ENCODE measurements around the gene NEDD9. TPM values are rescaled to one million over a fixed set of nuclear protein-coding genes. Genes with fewer than 3 reads are reported as not detected.

Gene NEDD9
- total and polyA plus RNA-seq, 4 donors, result 11.3 to 252 (median 38.4) TPM

- Histone ChIP-seq H3K4me3 (ENCODE audit: low read length in 2 of 2) (no peak overlapping the region), H3K36me3 (ENCODE audit: control insufficient read depth in 1 of 2, insufficient read depth in 2 of 2, low read length in 1 of 2) (no peaks in the 10 kb centered on the region), H3K4me1 (ENCODE audit: control insufficient read depth in 1 of 2, insufficient read depth in 2 of 2, low read length in 2 of 2) (no peaks in the 10 kb centered on the region), H3K9me3 (ENCODE audit: control insufficient read depth, low read length) (no peaks in the 10 kb centered on the region), H3K27me3 (ENCODE audit: control insufficient read depth in 1 of 2, insufficient read depth in 2 of 2, low read length in 1 of 2) (no peaks in the 10 kb centered on the region), H3K27ac (ENCODE audit: low read depth in 1 of 2, low read length in 2 of 2) (no peak overlapping the region)
- ATAC-seq (ENCODE audit: low FRiP score) (no peak), DNase-seq (no peak)
- intact Hi-C loops (cut with DNase I), result no loop called here
- 94 to 95% methylated on average over 1 of the region's 1 CpG for WGBS, 2 donors
Observed at GRCh38 chr6:11151488-11151887, 81.0 kb downstream of the NEDD9 start.

DNA sequence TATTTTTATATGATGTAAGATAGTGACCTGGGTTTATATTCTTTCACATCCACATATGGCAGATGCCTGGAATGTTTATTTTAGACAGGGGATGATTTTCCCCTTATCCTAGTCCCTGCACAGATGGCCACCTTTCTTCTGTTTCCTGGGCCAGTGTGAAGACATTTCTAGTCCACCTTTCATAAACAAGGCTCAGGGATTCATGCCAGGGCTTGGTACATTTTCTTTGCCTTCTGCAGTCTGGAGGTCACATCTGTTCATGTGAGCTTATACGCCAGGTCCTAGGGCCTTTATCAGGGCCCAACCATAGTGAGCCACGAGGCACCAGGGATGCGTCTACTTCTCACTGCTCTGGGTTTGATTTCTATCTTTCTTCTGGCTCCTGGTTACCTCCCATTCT, 82.9 kb downstream of the NEDD9 start:
- no peak for ATAC-seq (ENCODE audit: low FRiP score)
- 93 to 96% methylated on average over 3 of the region's 3 CpGs for WGBS, 2 donors

GRCh38 chr6:11146117-11146826, 86.2 kb downstream of the NEDD9 start:
- no peak overlapping the region for H3K4me3 ChIP-seq (ENCODE audit: low read length in 2 of 2)
- H3K27ac ChIP-seq (ENCODE audit: low read depth in 1 of 2, low read length in 2 of 2), result no peak overlapping the region
- no peaks in the 10 kb centered on the region for H3K4me1 ChIP-seq (ENCODE audit: control insufficient read depth in 1 of 2, insufficient read depth in 2 of 2, low read length in 2 of 2)
- no peaks in the 10 kb centered on the region for H3K36me3 ChIP-seq (ENCODE audit: control insufficient read depth in 1 of 2, insufficient read depth in 2 of 2, low read length in 1 of 2)
- intact Hi-C loops (cut with DNase I), result no loop called here
- H3K9me3 ChIP-seq (ENCODE audit: control insufficient read depth, low read length), result no peaks in the 10 kb centered on the region
- no peak for DNase-seq
- ATAC-seq (ENCODE audit: low FRiP score), result no peak
- no peaks in the 10 kb centered on the region for H3K27me3 ChIP-seq (ENCODE audit: control insufficient read depth in 1 of 2, insufficient read depth in 2 of 2, low read length in 1 of 2)
- WGBS, 2 donors, result 96% methylated on average over 4 of the region's 4 CpGs

More for the DNA sequence above, 82.9 kb downstream of the NEDD9 start:
- DNase-seq, result no peak
- no peaks in the 10 kb centered on the region for H3K36me3 ChIP-seq (ENCODE audit: control insufficient read depth in 1 of 2, insufficient read depth in 2 of 2, low read length in 1 of 2)
- H3K9me3 ChIP-seq (ENCODE audit: control insufficient read depth, low read length), result no peaks in the 10 kb centered on the region
- H3K4me1 ChIP-seq (ENCODE audit: control insufficient read depth in 1 of 2, insufficient read depth in 2 of 2, low read length in 2 of 2), result no peaks in the 10 kb centered on the region
- no peak overlapping the region for H3K4me3 ChIP-seq (ENCODE audit: low read length in 2 of 2)
- H3K27ac ChIP-seq (ENCODE audit: low read depth in 1 of 2, low read length in 2 of 2), result no peak overlapping the region
- H3K27me3 ChIP-seq (ENCODE audit: control insufficient read depth in 1 of 2, insufficient read depth in 2 of 2, low read length in 1 of 2), result no peaks in the 10 kb centered on the region
- intact Hi-C loops (cut with DNase I), result no loop called here

DNA sequence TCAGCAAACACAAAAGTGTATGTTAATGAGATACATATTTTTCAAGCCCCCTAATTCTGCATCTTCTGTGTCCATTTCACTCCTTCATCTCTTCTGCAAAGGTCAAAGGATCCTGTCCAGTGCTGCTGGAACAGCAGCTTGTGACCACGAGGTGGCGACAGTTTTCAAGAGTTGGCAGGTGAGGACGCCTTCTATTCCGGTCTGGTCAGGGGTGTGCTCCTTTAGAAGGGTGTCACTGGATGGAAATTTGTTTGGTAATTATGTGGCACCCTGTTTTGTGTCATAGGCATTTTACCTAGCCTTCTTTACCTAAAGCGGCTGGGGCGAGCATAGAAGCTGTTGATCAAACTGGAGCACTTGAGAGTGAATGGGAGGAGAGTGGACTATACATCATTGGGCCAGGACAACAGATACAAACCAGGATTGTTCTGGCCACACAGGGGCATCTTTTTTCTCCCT, 88.0 kb downstream of the NEDD9 start:
- H3K36me3 ChIP-seq (ENCODE audit: control insufficient read depth in 1 of 2, insufficient read depth in 2 of 2, low read length in 1 of 2), result no peaks in the 10 kb centered on the region
- no peak overlapping the region for H3K4me3 ChIP-seq (ENCODE audit: low read length in 2 of 2)
- DNase-seq, result peak; percentile 85 to 91
- WGBS, 2 donors, result 14 to 20% methylated on average over 6 of the region's 6 CpGs
- H3K27ac ChIP-seq (ENCODE audit: low read depth in 1 of 2, low read length in 2 of 2), result no peak overlapping the region
- H3K27me3 ChIP-seq (ENCODE audit: control insufficient read depth in 1 of 2, insufficient read depth in 2 of 2, low read length in 1 of 2), result no peaks in the 10 kb centered on the region
- no peaks in the 10 kb centered on the region for H3K4me1 ChIP-seq (ENCODE audit: control insufficient read depth in 1 of 2, insufficient read depth in 2 of 2, low read length in 2 of 2)
- intact Hi-C loops (cut with DNase I), result loop anchor here (1.0 to 5.0 kb wide), 2 partner anchors 352 to 433 kb away; no protein-coding TSS in a partner anchor
- ATAC-seq (ENCODE audit: low FRiP score), result peak; percentile 89
- H3K9me3 ChIP-seq (ENCODE audit: control insufficient read depth, low read length), result no peaks in the 10 kb centered on the region

GRCh38 chr6:11143394-11144371, 88.8 kb downstream of the NEDD9 start:
- H3K36me3 ChIP-seq (ENCODE audit: control insufficient read depth in 1 of 2, insufficient read depth in 2 of 2, low read length in 1 of 2), result no peaks in the 10 kb centered on the region
- DNase-seq (peak; percentile 81 to 84), ATAC-seq (ENCODE audit: low FRiP score) (no peak)
- no peak overlapping the region for H3K27ac ChIP-seq (ENCODE audit: low read depth in 1 of 2, low read length in 2 of 2)
- WGBS, 2 donors, result 90 to 94% methylated on average over 10 of the region's 10 CpGs
- no peaks in the 10 kb centered on the region for H3K4me1 ChIP-seq (ENCODE audit: control insufficient read depth in 1 of 2, insufficient read depth in 2 of 2, low read length in 2 of 2)
- no peaks in the 10 kb centered on the region for H3K9me3 ChIP-seq (ENCODE audit: control insufficient read depth, low read length)
- no peak overlapping the region for H3K4me3 ChIP-seq (ENCODE audit: low read length in 2 of 2)
- intact Hi-C loops (cut with DNase I), result loop anchor here (1.0 to 5.0 kb wide), 2 partner anchors 353 to 434 kb away; no protein-coding TSS in a partner anchor
- H3K27me3 ChIP-seq (ENCODE audit: control insufficient read depth in 1 of 2, insufficient read depth in 2 of 2, low read length in 1 of 2), result no peaks in the 10 kb centered on the region

DNA sequence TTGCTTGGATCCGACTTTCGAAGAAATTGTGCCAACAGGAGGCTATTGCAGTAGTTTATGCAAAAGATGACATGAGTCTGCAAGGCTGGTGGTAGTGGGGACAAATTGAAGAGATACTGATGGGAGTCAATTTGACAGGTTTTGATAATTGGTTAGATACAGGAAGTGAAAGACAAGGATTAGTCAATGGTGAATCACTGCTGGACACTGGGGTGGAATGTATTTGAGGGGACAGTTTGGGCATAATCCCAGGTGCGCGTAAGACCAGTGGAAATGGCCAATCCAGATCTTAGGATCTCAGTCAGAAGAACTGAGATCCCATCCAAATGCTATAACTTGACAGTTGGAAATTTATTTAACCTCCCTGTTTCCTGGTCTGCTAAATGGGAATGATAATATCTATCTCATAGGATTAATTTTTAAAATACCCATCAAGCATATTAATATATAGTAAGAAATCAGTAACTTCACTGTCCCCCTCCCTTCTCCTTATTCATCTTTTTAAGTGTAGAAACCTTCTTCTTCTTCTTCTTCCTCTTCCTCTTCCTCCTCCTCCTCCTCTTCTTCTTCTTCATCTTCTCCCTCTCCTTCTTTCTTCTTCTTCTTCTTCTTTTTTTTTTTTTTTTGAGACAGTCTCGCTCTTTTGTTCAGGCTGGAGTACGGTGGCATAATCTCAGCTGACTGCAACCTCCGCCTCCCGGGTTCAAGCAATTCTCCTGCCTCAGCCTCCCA, 90.0 kb downstream of the NEDD9 start:
- WGBS, 2 donors, result 94 to 96% methylated on average over 8 of the region's 8 CpGs

GRCh38 chr6:11141295-11141694, 91.2 kb downstream of the NEDD9 start:
- H3K27me3 ChIP-seq (ENCODE audit: control insufficient read depth in 1 of 2, insufficient read depth in 2 of 2, low read length in 1 of 2), result no peaks in the 10 kb centered on the region
- WGBS, 2 donors, result 83 to 91% methylated on average over 3 of the region's 3 CpGs
- H3K4me3 ChIP-seq (ENCODE audit: low read length in 2 of 2), result no peak overlapping the region
- DNase-seq (no peak), ATAC-seq (ENCODE audit: low FRiP score) (no peak)
- H3K27ac ChIP-seq (ENCODE audit: low read depth in 1 of 2, low read length in 2 of 2), result no peak overlapping the region
- H3K36me3 ChIP-seq (ENCODE audit: control insufficient read depth in 1 of 2, insufficient read depth in 2 of 2, low read length in 1 of 2), result no peaks in the 10 kb centered on the region
- no peaks in the 10 kb centered on the region for H3K9me3 ChIP-seq (ENCODE audit: control insufficient read depth, low read length)
- intact Hi-C loops (cut with DNase I), result loop anchor here (5.0 kb wide), 1 partner anchor 436 kb away; no protein-coding TSS in a partner anchor
- no peaks in the 10 kb centered on the region for H3K4me1 ChIP-seq (ENCODE audit: control insufficient read depth in 1 of 2, insufficient read depth in 2 of 2, low read length in 2 of 2)

More for the DNA sequence above, 90.0 kb downstream of the NEDD9 start:
- no peak overlapping the region for H3K27ac ChIP-seq (ENCODE audit: low read depth in 1 of 2, low read length in 2 of 2)
- H3K36me3 ChIP-seq (ENCODE audit: control insufficient read depth in 1 of 2, insufficient read depth in 2 of 2, low read length in 1 of 2), result no peaks in the 10 kb centered on the region
- no peak for ATAC-seq (ENCODE audit: low FRiP score)
- intact Hi-C loops (cut with DNase I), result loop anchor here (5.0 kb wide), 1 partner anchor 435 kb away; no protein-coding TSS in a partner anchor
- H3K27me3 ChIP-seq (ENCODE audit: control insufficient read depth in 1 of 2, insufficient read depth in 2 of 2, low read length in 1 of 2), result no peaks in the 10 kb centered on the region
- no peak for DNase-seq
- H3K4me1 ChIP-seq (ENCODE audit: control insufficient read depth in 1 of 2, insufficient read depth in 2 of 2, low read length in 2 of 2), result no peaks in the 10 kb centered on the region
- no peaks in the 10 kb centered on the region for H3K9me3 ChIP-seq (ENCODE audit: control insufficient read depth, low read length)
- no peak overlapping the region for H3K4me3 ChIP-seq (ENCODE audit: low read length in 2 of 2)

- no peak for ATAC-seq (ENCODE audit: low FRiP score)
- Histone ChIP-seq H3K36me3 (ENCODE audit: control insufficient read depth in 1 of 2, insufficient read depth in 2 of 2, low read length in 1 of 2) (peaks cover 0 to 4% of the 10 kb centered on the region in 2 donors), H3K4me3 (ENCODE audit: low read length in 2 of 2) (no peak overlapping the region), H3K27ac (ENCODE audit: low read depth in 1 of 2, low read length in 2 of 2) (no peak overlapping the region), H3K4me1 (ENCODE audit: control insufficient read depth in 1 of 2, insufficient read depth in 2 of 2, low read length in 2 of 2) (no peaks in the 10 kb centered on the region), H3K9me3 (ENCODE audit: control insufficient read depth, low read length) (no peaks in the 10 kb centered on the region), H3K27me3 (ENCODE audit: control insufficient read depth in 1 of 2, insufficient read depth in 2 of 2, low read length in 1 of 2) (no peaks in the 10 kb centered on the region)
- no peak for DNase-seq
- intact Hi-C loops (cut with DNase I), result loop anchor here (5.0 kb wide), 1 partner anchor 437 kb away; no protein-coding TSS in a partner anchor
- WGBS, 2 donors, result 68 to 80% methylated on average over 3 of the region's 3 CpGs
Observed at GRCh38 chr6:11140056-11140455, 92.4 kb downstream of the NEDD9 start.

Data from aorta (tissue), 5 donors.